GM12892 (cell line): ENCODE data around the gene ZNF429.
"Not testable (repeated sequence)": the region's sequence is repeated elsewhere in the genome, so short reads cannot be mapped to it uniquely, and the experiment has no call there.

Experiments
- DNase-seq: peaks from one replicate; pipeline ENCODE4 v3.0.0; 2011; ENCODE audit not compliant: insufficient read length
- FAIRE-seq: peaks from 2 replicates; lab custom pipeline; 2011; peaks lifted over from hg19 to GRCh38; lab: Jason Lieb, UNC
- POLR2A ChIP-seq: IDR thresholded peaks from 2 replicates; pipeline ENCODE4 v1.6.1; 2011; ENCODE audit warnings: low read depth, low read length, control low read depth
- POLR2AphosphoS5 ChIP-seq: IDR thresholded peaks from 2 replicates; pipeline ENCODE4 v1.6.1; 2011; ENCODE audit warnings: low read depth, low read length, control low read depth
- TAF1 ChIP-seq: IDR thresholded peaks from 2 replicates; pipeline ENCODE4 v1.6.1; 2011; ENCODE audit warnings: low read depth, mild to moderate bottlenecking, control low read depth, low read length, borderline replicate concordance

The ZNF429 gene

DNA sequence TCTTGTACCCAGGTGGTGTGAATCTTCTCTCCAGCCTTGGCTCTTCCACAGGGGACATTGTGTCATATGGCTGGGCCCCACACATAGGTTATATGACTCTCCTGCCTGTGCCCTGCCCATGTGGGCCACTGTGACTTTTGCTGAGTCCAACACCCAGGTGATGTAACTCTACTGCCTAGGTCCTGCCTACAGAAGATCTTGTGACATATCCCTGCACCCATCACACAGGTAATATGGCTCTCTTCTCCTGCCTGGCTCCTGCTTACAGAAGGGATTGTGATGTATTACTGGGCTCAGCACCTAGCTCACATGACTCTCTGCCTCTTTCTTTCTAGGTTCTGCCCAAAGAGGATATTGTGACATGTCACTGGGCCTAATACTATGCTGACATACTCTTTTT, 19.5 kb upstream of the ZNF429 start:
- TF ChIP-seq POLR2A: no peak
- TF ChIP-seq POLR2AphosphoS5: no peak
- no peak for TF ChIP-seq TAF1
- DNase-seq: no peak
- FAIRE-seq: no peak

DNA sequence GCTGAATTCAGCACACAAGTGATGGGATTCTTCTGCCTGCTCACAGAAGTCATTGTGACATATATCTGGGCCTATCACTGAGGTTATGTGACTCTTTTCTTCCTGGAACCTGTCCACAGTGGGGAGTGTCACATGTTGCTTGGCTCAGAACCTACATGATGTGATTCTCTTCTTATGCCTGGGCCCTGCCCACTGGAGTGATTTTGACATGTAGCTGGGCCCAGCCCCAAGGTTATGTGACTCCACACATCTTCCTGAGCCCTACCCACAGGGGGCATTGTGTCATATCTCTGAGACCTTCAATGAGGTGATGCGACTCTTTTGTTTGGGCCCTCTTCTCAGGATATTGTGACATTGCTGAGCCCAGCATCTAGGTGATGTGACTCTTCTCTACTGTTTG, 17.4 kb upstream of the ZNF429 start:
- no peak for DNase-seq
- no peak for FAIRE-seq
- TF ChIP-seq TAF1 (no peak), POLR2AphosphoS5 (no peak), POLR2A (no peak)

DNA sequence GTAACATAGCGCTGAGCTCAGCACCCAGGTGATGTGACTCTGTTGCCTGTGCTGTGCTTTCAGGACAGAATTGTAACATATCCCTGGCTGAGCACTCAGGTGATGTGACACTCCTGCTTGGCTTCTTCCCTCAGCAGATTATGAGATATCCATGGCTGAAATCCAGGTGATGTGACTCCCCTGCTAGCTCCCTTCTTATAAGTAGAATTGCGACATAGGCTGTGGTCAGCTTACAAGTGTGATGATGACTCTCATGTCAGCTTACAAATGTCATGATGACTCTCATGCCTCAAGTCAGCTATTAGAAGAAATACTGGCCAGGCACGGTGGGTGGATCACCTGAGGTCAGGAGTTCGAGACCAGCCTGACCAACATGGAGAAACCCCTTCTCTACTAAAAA, 14.3 kb upstream of the ZNF429 start:
- no peak for TF ChIP-seq POLR2A
- no peak for FAIRE-seq
- DNase-seq: no peak

DNA sequence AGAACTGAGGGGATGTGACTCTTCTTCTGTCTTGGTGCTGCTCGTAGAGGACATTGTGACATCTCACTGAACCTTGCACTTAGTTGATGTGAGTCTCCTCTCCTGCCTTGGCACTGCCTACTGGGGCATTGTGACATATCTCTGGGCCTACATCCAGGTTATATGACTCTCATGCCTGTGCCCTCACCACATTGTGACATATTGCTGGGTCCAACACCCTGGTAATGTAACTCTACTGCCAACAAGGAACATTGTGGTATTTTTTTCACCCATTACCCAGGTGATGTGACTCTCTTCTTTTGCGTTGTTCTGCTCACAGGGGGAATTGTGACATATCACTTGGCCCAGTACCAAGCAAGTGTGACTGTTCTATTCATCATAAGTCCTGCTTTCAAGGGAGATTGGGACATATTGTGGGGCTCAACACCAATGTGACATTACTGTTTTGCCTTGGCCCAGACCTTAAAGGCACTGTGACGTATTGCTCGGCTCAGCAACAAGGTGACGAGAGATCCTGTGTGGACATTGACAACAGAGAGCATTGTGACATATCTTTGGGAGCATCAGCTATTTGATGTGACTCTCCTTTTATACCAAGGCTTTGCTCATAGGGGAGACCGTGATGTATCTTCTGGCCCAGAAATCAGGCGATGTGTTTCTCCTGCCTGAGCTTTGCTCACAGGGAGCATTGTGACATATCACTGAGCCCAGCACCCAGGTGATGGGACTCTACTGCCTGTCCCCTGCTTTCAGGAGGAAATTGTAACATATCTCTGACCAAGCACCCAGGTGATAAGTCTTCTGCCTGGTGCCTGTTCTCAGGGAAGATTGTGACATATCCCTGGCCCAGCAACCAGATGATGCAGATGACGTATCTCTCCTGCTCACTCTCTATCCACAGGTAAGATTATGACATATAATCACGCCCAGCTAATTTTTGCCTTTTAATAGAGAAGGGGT, 12.2 kb upstream of the ZNF429 start:
- no peak for TF ChIP-seq POLR2AphosphoS5
- no peak for TF ChIP-seq TAF1
- no peak for TF ChIP-seq POLR2A
- no peak for DNase-seq
- no peak for FAIRE-seq

DNA sequence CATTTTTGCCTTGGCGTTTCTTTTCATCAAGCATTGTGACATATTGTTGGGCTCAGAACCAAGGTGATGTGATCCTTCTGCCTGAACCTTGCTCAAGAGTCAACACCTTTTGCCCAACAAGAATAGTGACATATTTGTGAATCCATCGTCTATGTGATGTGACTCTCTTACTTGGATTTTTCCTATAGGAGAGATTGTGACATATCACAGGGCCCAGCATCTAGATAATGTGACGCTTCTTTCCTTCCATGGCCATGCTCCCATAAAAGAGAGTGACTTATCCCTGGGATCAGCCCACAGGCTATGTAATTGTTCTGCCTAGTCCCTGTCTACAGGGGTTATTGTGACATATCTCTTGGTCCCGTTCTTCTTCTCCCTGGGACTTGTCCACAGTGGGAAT, 8.5 kb upstream of the ZNF429 start:
- DNase-seq (no peak), FAIRE-seq (no peak)
- no peak for TF ChIP-seq POLR2AphosphoS5

DNA sequence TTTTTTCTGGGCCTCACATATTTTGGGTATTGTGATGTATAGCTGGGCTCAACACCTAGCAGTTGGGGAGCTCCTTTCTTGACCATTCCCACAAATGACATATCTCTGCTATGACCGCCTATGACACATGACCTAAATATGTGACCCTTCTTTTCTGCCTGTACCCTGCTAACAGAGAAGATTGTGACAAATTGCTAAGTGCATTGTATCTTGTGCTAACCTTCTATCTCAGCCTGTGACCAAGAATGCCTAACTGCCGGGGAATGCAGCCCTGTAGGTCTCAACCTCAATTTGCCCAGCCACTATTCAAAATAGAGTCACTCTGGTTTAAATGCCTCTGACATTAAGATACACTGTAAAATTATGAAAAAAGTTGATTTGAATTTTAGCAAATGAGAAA, 6.8 kb upstream of the ZNF429 start:
- FAIRE-seq (no peak), DNase-seq (no peak)
- no peak for TF ChIP-seq POLR2AphosphoS5
- TF ChIP-seq POLR2A: no peak
- TF ChIP-seq TAF1: no peak

DNA sequence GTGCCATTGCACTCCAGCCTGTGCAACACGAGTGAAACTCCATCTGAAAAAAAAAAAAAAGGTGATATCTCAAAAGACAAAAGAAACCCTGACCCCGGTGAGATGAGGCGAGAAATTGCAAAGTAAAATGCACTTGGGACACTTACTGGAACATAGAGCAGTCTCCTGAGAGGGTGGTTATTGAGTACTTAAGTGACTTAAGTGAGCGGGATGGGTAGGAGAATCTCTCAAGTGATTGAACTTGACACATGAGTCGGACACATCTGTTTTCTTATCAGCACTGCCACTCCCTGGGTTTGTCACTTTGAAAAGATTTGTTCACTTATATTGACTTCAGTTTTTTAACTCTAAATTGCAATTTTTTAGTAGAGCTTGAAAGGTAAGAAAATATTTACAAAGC, 2.8 kb downstream of the ZNF429 start:
- no peak for FAIRE-seq
- TF ChIP-seq POLR2A (no peak), POLR2AphosphoS5 (no peak), TAF1 (no peak)
- DNase-seq: no peak

DNA sequence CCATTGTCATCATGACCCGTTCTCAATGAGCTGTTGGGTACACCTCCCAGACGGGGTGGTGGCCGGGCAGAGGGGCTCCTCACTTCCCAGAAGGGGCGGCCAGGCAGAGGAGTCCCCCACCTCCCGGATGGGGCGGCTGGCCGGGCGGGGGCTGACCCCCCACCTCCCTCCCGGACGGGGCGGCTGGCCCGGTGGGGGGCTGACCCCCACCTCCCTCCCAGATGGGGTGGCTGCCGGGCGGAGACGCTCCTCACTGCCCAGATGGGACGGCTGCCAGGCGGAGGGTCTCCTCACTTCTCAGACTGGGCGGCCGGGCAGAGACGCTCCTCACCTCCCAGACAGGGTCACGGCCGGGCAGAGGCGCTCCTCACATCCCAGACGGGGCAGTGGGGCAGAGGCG, 5.7 kb downstream of the ZNF429 start:
- DNase-seq, FAIRE-seq: not testable (repeated sequence)

DNA sequence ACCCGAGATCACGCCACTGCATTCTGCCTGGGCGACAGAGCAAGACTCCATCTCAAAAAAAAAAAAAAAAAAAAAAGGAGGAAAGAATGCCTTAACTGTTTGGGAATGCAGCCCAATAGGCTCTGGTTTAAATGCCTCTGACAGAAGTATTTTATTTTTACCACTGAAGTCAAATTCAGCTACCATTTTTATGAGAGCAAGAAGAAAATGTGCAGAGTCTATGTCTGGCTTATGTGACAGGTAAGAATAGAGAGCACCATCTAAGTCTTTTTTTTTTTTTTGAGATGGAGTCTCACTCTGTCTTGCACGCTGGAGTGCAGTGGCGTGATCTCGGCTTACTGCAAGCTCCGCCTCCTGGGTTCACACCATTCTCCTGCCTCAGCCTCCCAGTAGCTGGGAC, 7.2 kb downstream of the ZNF429 start:
- DNase-seq, FAIRE-seq: not testable (repeated sequence)

DNA sequence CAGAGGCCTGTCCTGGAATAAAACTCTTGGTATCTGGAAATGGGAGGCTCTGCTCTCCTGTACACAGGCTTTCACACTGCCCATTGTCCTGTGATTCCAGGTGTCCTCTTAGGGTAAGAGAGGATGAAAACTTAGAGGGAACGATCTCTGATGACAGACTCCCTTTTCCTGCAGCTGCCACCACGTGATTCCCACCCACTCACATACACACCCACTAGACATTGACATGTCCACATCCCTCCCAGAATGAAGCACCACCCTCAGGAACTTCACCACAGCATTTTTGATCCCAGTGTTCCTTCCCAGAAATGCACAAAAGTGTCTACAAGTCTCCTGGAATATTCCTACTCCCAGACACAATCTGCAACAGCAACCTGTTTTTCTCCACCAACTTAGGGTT, 8.2 kb downstream of the ZNF429 start:
- no peak for TF ChIP-seq TAF1
- no peak for TF ChIP-seq POLR2AphosphoS5
- no peak for TF ChIP-seq POLR2A
- FAIRE-seq (no peak), DNase-seq (no peak)

DNA sequence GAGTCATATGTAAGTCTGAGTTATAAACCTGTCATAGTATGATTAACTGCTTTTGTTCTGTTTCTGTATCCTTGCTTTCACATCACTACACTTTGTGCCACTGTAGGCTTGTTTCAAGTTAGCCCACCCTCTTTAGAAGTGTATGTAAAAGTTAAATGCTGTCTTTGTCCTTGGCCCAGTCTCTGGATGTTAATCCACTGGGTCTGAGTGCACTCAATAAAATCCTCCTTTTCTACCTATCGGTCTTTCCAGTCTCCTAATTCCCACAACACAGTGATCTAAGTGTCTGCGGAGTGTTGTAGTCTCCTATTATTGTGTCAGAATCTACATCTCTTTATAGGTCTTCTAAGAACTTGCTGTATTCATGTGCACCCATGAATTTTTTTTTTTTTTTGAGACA, 14.1 kb downstream of the ZNF429 start:
- FAIRE-seq (no peak), DNase-seq (no peak)
- TF ChIP-seq POLR2AphosphoS5 (no peak), POLR2A (no peak), TAF1 (no peak)

DNA sequence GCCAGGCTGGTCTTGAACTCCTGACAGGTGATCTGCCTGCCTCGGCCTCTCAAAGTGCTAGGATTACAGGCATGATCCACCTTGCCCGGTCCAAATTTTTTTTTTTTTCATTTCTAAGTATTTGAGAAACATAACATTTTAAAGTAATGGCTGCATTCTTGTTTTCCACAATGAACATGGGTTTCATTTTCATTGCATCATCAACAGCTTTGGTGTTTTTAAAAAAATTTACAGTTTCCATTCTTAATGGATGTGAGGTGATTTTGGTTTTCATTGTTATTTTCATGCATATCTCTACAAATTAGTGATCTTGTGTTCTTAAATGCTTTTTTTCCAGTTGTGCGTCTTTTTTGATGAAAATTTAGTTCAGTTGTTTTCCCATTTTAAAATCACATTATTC, 27.5 kb downstream of the ZNF429 start:
- no peak for TF ChIP-seq POLR2AphosphoS5
- no peak for TF ChIP-seq TAF1
- no peak for TF ChIP-seq POLR2A
- FAIRE-seq: no peak
- no peak for DNase-seq

DNA sequence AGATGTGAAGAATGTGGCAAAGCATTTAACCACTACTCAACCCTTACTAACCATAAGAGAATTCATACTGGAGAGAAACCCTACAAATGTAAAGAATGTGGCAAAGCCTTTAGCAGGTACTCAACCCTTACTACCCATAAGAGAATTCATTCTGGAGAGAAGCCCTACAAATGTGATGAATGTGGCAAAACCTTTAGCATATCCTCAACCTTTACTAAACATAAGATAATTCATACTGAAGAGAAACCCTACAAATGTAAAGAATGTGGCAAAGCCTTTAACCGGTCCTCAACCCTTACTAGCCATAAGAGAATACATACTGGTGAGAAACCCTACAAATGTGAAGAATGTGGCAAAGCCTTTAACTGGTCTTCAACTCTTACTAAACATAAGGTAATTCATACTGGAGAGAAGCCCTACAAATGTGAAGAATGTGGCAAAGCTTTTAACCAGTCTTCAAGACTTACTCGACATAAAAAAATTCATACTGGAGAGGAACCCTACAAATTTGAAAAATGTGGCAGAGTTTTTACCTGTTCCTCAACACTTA, 31.4 kb downstream of the ZNF429 start:
- DNase-seq, FAIRE-seq: not testable (repeated sequence)
